Hepatocyte (in vitro differentiated cells): ENCODE measurements around the gene CAMKMT. TPM values are rescaled to one million over a fixed set of nuclear protein-coding genes. Genes with fewer than 3 reads are reported as not detected.

Source experiments
- DNase-seq: peaks from one replicate; pipeline ENCODE4 v3.0.0-alpha.2; 2016; ENCODE audit warnings: low spot score
- H2AFZ ChIP-seq: fragments of 200-600 bp; sonication (generic); 2 replicates; pipeline ENCODE4 v1.6.0; 2016; ENCODE audit warnings: antibody characterized with exemption, mild to moderate bottlenecking
- H3K27ac ChIP-seq: fragments of 200-600 bp; sonication (generic); 2 replicates; pipeline ENCODE4 v1.5.1; 2016; ENCODE audit warnings: mild to moderate bottlenecking
- H3K27me3 ChIP-seq: fragments of 200-600 bp; sonication (generic); 2 replicates; pipeline ENCODE4 v1.6.1; 2016
- H3K36me3 ChIP-seq: fragments of 200-600 bp; sonication (generic); replicated peaks from 2 replicates; pipeline ENCODE4 v1.5.1; 2016; ENCODE audit warnings: low read depth; ENCODE audit not compliant: insufficient read depth
- H3K4me1 ChIP-seq: fragments of 200-600 bp; sonication (generic); 2 replicates; pipeline ENCODE4 v1.5.1; 2016; ENCODE audit warnings: mild to moderate bottlenecking, moderate library complexity; ENCODE audit not compliant: insufficient read depth
- H3K4me2 ChIP-seq: fragments of 200-600 bp; sonication (generic); 2 replicates; pipeline ENCODE4 v1.6.0; 2016
- H3K4me3 ChIP-seq: fragments of 200-600 bp; sonication (generic); 2 replicates; pipeline ENCODE4 v1.5.1; 2016; ENCODE audit warnings: mild to moderate bottlenecking
- H3K79me2 ChIP-seq: fragments of 200-600 bp; sonication (generic); 2 replicates; pipeline ENCODE4 v1.6.0; 2017; ENCODE audit warnings: mild to moderate bottlenecking
- H3K9me2 ChIP-seq: fragments of 200-600 bp; sonication (generic); replicated peaks from 2 replicates; pipeline ENCODE4 v1.6.0; 2017; ENCODE audit warnings: mild to moderate bottlenecking; ENCODE audit not compliant: insufficient read depth
- H3K9me3 ChIP-seq: fragments of 200-600 bp; sonication (generic); 2 replicates; pipeline ENCODE4 v1.5.1; 2016; ENCODE audit warnings: low read depth, mild to moderate bottlenecking
- H4K20me1 ChIP-seq: fragments of 200-600 bp; sonication (generic); 2 replicates; pipeline ENCODE4 v1.6.0; 2016; ENCODE audit warnings: mild to moderate bottlenecking; ENCODE audit not compliant: insufficient read depth, poor library complexity, severe bottlenecking
- EZH2 ChIP-seq: fragments of 200-600 bp; sonication (generic); IDR thresholded peaks from 2 replicates; pipeline ENCODE4 v1.6.1; 2016; ENCODE audit warnings: antibody characterized with exemption, mild to moderate bottlenecking, borderline replicate concordance
- EZH2phosphoT487 ChIP-seq: fragments of 200-600 bp; sonication (generic); IDR thresholded peaks from one replicate; pipeline ENCODE4 v1.6.1; 2018; ENCODE audit warnings: antibody characterized with exemption, mild to moderate bottlenecking, low read depth, moderate library complexity; ENCODE audit not compliant: unreplicated experiment, severe bottlenecking
- WGBS: methylation state at CpG from one replicate; pipeline ENCODE4 v1.1.6; 2016; ENCODE audit warnings: low lambda C conversion rate; ENCODE audit errors: missing lambda C conversion rate; 5-methylcytosine and 5-hydroxymethylcytosine counted together
- polyA plus RNA-seq: library from polyadenylated mRNA; unstranded; fragments of >200 nt; fragmentation: Nextera tagmentation; extraction: Ambion mirVana; gene quantifications from 2 replicates; pipeline ENCODE4 v1.2.1, GENCODE V29; 2016
- total RNA-seq: library from RNA; depleted of rRNA; stranded (reverse); fragments of >200 nt; gene quantifications from 2 replicates; pipeline ENCODE4 v1.2.3, GENCODE V29; 2014
- TF ChIP-seq, protein P1 (sequence below): fragments of 200-600 bp; sonication (generic); IDR thresholded peaks from 2 replicates; pipeline ENCODE4 v1.5.1; 2016; ENCODE audit warnings: antibody characterized with exemption, mild to moderate bottlenecking; ENCODE audit not compliant: poor library complexity

Gene CAMKMT
- total and polyA plus RNA-seq, 2 experiments from 2014 or later: 10.3 to 12.7 TPM

- Histone ChIP-seq H4K20me1 (no peaks in the 10 kb centered on the region), H3K4me2 (no peak overlapping the region), H3K27me3 (no peaks in the 10 kb centered on the region), H3K4me3 (no peak overlapping the region), H3K9me2 (no peaks in the 10 kb centered on the region), H3K79me2 (peaks cover 49% of the 10 kb centered on the region), H2AFZ (no peak overlapping the region), H3K27ac (no peak overlapping the region), H3K4me1 (no peaks in the 10 kb centered on the region), H3K9me3 (no peaks in the 10 kb centered on the region), H3K36me3 (no peaks in the 10 kb centered on the region)
- TF ChIP-seq EZH2 (no peak), EZH2phosphoT487 (no peak)
- TF ChIP-seq, protein P1, sequence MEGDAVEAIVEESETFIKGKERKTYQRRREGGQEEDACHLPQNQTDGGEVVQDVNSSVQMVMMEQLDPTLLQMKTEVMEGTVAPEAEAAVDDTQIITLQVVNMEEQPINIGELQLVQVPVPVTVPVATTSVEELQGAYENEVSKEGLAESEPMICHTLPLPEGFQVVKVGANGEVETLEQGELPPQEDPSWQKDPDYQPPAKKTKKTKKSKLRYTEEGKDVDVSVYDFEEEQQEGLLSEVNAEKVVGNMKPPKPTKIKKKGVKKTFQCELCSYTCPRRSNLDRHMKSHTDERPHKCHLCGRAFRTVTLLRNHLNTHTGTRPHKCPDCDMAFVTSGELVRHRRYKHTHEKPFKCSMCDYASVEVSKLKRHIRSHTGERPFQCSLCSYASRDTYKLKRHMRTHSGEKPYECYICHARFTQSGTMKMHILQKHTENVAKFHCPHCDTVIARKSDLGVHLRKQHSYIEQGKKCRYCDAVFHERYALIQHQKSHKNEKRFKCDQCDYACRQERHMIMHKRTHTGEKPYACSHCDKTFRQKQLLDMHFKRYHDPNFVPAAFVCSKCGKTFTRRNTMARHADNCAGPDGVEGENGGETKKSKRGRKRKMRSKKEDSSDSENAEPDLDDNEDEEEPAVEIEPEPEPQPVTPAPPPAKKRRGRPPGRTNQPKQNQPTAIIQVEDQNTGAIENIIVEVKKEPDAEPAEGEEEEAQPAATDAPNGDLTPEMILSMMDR: no peak
- WGBS: 97% methylated on average over 1 of the region's 1 CpG
- DNase-seq: no peak
Measured at GRCh38 chr2:44367591-44367990, 5.8 kb downstream of the CAMKMT start.

GRCh38 chr2:44369392-44369791 lies 7.6 kb downstream of the CAMKMT start:
- no peak overlapping the region for H3K4me3 ChIP-seq
- H3K27me3 ChIP-seq: no peaks in the 10 kb centered on the region
- H3K9me3 ChIP-seq: no peaks in the 10 kb centered on the region
- H2AFZ ChIP-seq: no peak overlapping the region
- no peaks in the 10 kb centered on the region for H3K36me3 ChIP-seq
- H3K79me2 ChIP-seq: peaks cover 40% of the 10 kb centered on the region
- no peaks in the 10 kb centered on the region for H3K4me1 ChIP-seq
- H4K20me1 ChIP-seq: no peaks in the 10 kb centered on the region
- DNase-seq: no peak
- TF ChIP-seq EZH2phosphoT487: no peak
- no peak for TF ChIP-seq EZH2
- TF ChIP-seq, protein P1: no peak
- no peak overlapping the region for H3K4me2 ChIP-seq
- no peaks in the 10 kb centered on the region for H3K9me2 ChIP-seq
- no peak overlapping the region for H3K27ac ChIP-seq

DNA sequence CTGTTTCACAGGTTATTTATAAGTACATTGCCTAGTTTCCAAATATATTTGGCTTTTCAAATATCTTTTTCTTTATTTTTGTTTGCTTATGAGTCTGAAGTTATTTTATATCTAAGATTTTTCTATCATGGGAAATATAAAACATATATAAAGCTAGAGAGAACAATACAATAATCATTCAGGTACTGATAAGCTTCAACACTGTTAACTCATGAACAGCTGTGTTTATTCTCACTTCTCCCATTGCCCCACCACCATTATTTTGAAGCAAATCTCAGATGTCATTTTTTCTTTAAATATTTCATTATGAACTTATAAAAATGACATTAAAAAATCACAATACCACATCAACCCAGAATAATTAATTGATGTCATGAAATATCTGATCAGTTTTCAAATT lies 9.7 kb downstream of the CAMKMT start:
- H3K79me2 ChIP-seq: peaks cover 21% of the 10 kb centered on the region
- H4K20me1 ChIP-seq: no peaks in the 10 kb centered on the region
- H3K27ac ChIP-seq: no peak overlapping the region
- H3K27me3 ChIP-seq: no peaks in the 10 kb centered on the region
- no peak for DNase-seq
- H3K9me2 ChIP-seq: no peaks in the 10 kb centered on the region
- no peak for TF ChIP-seq EZH2phosphoT487
- H3K4me2 ChIP-seq: no peak overlapping the region
- no peaks in the 10 kb centered on the region for H3K9me3 ChIP-seq
- no peaks in the 10 kb centered on the region for H3K36me3 ChIP-seq
- no peak overlapping the region for H3K4me3 ChIP-seq
- H3K4me1 ChIP-seq: no peaks in the 10 kb centered on the region
- no peak overlapping the region for H2AFZ ChIP-seq

DNA sequence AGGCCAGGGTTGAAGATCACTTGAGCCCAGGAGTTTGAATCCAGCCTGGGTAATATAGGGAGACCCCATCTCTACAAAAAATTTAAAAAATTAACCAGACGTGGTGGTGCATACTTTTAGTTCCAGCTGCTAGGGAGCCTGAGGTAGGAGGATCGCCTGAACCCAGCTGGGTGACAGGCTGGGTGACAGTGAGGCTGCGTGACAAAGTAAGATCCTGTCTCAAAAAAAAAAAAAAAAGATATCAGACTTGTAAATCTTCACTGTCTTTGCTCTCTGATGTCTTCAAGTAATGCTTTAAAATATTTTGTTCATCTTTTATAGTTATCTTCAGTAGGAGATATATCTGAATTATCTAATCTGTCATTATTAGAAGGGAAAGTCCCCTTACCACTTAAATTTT lies 10.5 kb downstream of the CAMKMT start:
- no peak overlapping the region for H3K27ac ChIP-seq
- H3K9me2 ChIP-seq: no peaks in the 10 kb centered on the region
- H3K4me3 ChIP-seq: no peak overlapping the region
- H3K4me2 ChIP-seq: no peak overlapping the region
- no peaks in the 10 kb centered on the region for H3K27me3 ChIP-seq
- no peaks in the 10 kb centered on the region for H4K20me1 ChIP-seq
- H3K36me3 ChIP-seq: no peaks in the 10 kb centered on the region
- no peak overlapping the region for H2AFZ ChIP-seq
- peaks cover 13% of the 10 kb centered on the region for H3K79me2 ChIP-seq
- no peaks in the 10 kb centered on the region for H3K9me3 ChIP-seq
- H3K4me1 ChIP-seq: no peaks in the 10 kb centered on the region
- DNase-seq: no peak
- TF ChIP-seq, protein P1: no peak
- TF ChIP-seq EZH2phosphoT487 (no peak), EZH2 (no peak)
- WGBS: 83% methylated on average over 3 of the region's 3 CpGs
